ENCODE measurements around the gene VAMP1. TPM values are rescaled to one million over a fixed set of nuclear protein-coding genes. Genes with fewer than 3 reads are reported as not detected.

Gene VAMP1
- total RNA-seq, 1 donor from 2014 or later: 6.3 TPM

DNA sequence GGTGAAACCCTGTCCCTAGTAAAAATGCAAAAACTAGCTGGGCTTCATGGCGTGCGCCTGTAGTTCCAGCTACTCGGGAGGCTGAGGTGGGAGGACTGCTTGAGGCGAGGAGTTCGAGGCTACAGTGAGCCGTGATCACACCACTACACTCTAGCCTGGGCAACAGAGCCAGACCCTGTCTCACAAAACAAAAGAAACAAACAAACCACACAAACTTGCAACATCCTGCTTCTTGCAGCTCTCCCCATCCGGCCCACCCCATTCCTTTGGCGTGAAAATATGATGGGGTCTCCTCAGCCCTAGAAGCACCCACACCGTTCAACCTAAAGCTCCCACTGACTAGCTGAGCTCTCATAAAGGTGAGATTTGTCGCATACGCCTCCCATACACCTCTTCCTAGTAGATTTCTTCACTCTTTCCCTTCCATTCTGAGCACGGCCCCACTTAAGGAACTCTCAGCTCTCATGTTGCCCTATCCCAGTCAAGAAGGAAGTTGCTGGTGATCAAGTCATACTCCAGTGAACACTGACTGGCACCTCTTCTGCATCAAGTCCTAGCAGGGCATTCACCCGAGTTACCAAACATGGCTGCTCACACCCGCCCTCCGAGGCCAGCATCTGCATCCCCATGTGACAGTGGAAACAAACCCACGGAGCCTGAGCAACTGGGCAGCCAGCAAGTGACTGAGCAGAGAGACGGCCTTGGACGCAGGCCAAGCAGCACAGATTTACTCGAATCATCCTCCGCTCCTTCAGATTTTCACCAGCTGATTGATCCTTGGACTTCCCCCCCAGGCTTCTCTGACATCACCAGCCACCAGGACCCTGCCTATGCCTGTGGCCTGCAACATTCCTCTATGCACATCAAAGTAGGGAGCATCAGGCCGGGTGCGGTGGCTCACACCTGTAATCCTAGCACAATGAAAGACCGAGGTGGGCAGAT is 44.6 kb downstream of the VAMP1 start:
- ATAC-seq: no peak
- intact Hi-C loops (cut with DNase I): no loop called here
- H3K4me1 ChIP-seq: peaks cover 17% of the 10 kb centered on the region
- H3K27me3 ChIP-seq: no peaks in the 10 kb centered on the region
- DNase-seq: no peak
- H3K9me3 ChIP-seq: no peaks in the 10 kb centered on the region
- TF ChIP-seq, protein P1, sequence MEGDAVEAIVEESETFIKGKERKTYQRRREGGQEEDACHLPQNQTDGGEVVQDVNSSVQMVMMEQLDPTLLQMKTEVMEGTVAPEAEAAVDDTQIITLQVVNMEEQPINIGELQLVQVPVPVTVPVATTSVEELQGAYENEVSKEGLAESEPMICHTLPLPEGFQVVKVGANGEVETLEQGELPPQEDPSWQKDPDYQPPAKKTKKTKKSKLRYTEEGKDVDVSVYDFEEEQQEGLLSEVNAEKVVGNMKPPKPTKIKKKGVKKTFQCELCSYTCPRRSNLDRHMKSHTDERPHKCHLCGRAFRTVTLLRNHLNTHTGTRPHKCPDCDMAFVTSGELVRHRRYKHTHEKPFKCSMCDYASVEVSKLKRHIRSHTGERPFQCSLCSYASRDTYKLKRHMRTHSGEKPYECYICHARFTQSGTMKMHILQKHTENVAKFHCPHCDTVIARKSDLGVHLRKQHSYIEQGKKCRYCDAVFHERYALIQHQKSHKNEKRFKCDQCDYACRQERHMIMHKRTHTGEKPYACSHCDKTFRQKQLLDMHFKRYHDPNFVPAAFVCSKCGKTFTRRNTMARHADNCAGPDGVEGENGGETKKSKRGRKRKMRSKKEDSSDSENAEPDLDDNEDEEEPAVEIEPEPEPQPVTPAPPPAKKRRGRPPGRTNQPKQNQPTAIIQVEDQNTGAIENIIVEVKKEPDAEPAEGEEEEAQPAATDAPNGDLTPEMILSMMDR (IDR thresholded peaks at IDR 0.05): no peak
- no peak overlapping the region for H3K4me3 ChIP-seq
- no peaks in the 10 kb centered on the region for H3K36me3 ChIP-seq
- H3K27ac ChIP-seq: no peak overlapping the region

DNA sequence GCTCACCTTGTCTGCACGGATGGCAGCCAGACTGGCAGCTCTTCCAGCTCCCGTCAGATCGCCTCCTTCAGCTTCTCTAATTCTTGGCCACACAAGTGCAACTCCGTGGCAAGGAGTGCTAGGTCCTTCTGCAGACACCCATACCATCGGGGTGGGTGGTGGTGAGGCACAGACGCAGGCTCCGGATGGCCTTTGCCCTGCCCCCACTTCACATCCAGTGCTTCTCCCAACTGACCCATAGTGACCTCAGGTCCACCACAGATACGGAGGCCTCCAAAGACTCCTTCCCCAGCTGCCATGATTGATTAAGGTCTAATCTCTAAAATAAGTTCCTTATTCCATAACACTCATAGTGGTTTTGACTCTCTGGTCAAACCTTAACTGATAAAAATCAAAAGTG is 45.6 kb downstream of the VAMP1 start:
- Histone ChIP-seq H3K4me3 (no peak overlapping the region), H3K27me3 (no peaks in the 10 kb centered on the region), H3K4me1 (peaks cover 9% of the 10 kb centered on the region), H3K9me3 (no peaks in the 10 kb centered on the region), H3K36me3 (no peaks in the 10 kb centered on the region), H3K27ac (no peak overlapping the region)
- TF ChIP-seq, protein P1 (IDR thresholded peaks at IDR 0.05): no peak
- intact Hi-C loops (cut with DNase I): no loop called here
- ATAC-seq (no peak), DNase-seq (no peak)

DNA sequence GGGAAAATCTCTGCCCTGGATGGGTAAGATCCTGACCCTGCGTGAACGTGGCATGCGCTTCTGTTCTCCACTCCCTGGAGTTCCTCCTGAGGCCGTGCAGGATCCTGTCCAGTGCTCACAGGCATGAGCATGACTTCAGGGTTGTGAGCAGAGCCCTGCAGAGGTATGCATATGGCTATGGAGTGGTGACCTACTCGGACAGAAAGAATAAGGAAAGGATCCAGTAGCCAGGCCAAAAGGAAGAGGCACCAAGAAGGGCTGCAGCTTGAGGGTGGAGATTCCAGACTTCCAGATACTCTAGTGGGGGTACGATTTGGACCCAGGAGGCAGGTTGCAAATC is 46.5 kb downstream of the VAMP1 start:
- no peak for ATAC-seq

DNA sequence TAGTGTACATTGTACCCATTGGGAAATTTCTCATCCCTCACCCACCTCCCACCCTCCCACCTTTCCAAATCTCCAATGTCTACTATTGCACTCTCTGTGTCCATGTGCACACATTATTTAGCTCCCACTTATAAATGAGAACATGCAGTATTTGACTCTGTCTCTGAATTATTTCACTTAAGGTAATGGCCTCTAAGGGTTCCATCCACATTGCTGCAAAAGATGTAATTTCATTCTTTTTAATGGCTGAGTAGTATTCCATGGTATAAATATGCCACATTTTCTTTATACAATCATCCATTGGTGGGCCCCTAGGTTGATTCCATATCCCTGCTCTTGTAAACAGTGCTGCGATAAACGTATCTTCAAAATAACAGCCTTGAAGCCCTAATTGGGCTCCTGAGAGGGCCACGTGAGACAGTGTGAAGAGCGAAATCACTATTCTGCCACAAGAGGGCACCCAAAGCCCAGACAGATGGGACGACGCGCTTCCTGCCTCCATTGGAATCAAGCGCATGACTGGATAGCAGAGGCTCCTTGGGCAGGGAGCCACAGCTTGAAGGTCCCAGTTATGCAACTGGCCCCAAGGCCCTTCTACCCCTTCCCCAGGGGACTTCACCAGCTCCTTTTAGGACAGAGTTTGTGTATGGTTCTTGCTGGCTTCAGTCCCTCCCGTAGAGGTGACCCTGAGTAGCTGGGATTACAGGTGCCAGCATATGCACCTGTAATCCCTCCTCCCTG is 47.0 kb downstream of the VAMP1 start:
- ATAC-seq (peak; percentile 99), DNase-seq (peak; percentile 87)
- H3K4me1 ChIP-seq: peaks cover 8% of the 10 kb centered on the region
- no peak overlapping the region for H3K4me3 ChIP-seq
- TF ChIP-seq, protein P1 (IDR thresholded peaks at IDR 0.05): peak; percentile 89
- H3K27ac ChIP-seq: no peak overlapping the region
- no peaks in the 10 kb centered on the region for H3K9me3 ChIP-seq
- H3K36me3 ChIP-seq: no peaks in the 10 kb centered on the region
- no peaks in the 10 kb centered on the region for H3K27me3 ChIP-seq
- intact Hi-C loops (cut with DNase I): no loop called here

More for the DNA sequence above, 46.5 kb downstream of the VAMP1 start:
- Histone ChIP-seq H3K27me3 (no peaks in the 10 kb centered on the region), H3K4me3 (no peak overlapping the region), H3K4me1 (peaks cover 8% of the 10 kb centered on the region), H3K36me3 (no peaks in the 10 kb centered on the region), H3K27ac (no peak overlapping the region), H3K9me3 (no peaks in the 10 kb centered on the region)
- no peak for DNase-seq
- intact Hi-C loops (cut with DNase I): no loop called here
- TF ChIP-seq, protein P1 (IDR thresholded peaks at IDR 0.05): no peak

DNA sequence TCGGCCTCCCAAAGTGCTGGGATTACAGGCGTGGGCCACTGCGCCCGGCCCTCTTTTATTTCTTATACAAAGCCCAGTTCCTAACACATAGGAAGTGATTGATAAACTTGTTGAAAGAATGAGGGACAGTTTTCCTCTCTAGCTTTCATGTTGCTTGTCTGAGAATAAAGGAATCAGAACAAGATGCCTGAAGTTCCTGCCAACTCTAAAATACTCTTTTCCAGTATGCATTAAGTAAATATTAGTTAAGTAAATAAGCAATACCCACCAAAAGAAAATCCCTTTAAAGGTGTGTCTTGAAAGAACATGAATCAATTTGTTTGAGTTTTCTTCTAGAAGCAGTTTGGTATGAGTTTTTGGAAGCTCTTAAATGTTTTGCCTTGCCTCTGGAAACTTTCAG is 50.1 kb downstream of the VAMP1 start:
- Histone ChIP-seq H3K4me1 (peaks cover 8% of the 10 kb centered on the region), H3K9me3 (no peaks in the 10 kb centered on the region), H3K27me3 (no peaks in the 10 kb centered on the region), H3K36me3 (no peaks in the 10 kb centered on the region), H3K4me3 (no peak overlapping the region), H3K27ac (no peak overlapping the region)
- TF ChIP-seq, protein P1 (IDR thresholded peaks at IDR 0.05): no peak
- intact Hi-C loops (cut with DNase I): no loop called here
- ATAC-seq (no peak), DNase-seq (no peak)

All from upper lobe of right lung (tissue), 1 donor.